Measurements from ENCODE around the gene LRRC75B.
"Not testable (repeated sequence)": the region's sequence is repeated elsewhere in the genome, so short reads cannot be mapped to it uniquely, and the experiment has no call there.

LRRC75B gene

DNA sequence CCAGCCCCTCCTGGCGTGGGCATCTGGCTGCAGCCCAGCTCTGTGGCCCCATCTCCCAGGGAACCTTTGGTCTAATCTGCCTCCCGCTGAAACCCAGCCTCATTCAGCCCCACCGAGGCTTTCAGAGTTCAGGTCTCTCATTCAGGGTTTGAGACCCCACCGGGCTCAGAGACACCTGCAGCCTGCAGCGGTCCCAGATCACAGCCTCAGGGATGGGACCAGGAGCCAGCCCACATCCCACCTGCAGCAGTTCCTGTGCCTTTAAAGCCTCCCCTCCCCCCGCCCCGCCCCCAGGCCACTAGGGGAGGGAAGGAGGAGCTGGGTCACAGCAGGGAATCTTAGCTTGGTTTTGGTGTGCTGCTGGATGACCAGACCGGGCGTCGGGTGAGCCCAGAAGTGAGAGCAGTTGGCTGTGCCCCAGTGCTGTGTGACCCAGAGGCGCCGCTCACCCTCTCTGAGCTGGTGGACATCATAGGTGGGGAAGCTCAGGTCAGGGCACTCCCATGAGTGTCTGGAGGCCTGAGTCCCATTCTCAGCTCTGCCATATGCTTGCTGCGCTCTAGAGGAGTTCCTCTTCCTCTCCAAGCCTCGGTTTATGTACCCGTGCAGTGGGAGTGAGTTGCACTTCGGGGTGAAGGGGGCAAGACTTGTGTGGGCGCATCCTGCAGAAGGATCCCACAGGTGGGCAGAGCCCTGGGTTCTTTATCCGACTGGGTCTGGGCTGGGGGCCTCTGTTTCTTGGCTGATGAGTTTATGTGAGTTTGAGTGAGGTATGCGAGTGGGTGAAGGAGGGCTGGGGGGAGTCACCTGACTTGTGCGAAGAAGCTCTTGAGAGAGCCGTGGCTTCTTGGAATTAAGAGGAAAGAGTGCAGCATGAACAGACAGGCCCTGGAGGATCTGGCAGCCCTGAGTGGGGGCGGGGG, 10.2 kb upstream of the LRRC75B start, which contains the start of gene GGT1:
Gene GGT1 (plus strand): TSS at position 347 of the 923 bp plus-strand sequence. CDS start 7,889 bp downstream, outside the sequence.
- in situ Hi-C loops (cut with MboI; ENCODE audit: low sequenced_read_pairs): not testable (repeated sequence)

DNA sequence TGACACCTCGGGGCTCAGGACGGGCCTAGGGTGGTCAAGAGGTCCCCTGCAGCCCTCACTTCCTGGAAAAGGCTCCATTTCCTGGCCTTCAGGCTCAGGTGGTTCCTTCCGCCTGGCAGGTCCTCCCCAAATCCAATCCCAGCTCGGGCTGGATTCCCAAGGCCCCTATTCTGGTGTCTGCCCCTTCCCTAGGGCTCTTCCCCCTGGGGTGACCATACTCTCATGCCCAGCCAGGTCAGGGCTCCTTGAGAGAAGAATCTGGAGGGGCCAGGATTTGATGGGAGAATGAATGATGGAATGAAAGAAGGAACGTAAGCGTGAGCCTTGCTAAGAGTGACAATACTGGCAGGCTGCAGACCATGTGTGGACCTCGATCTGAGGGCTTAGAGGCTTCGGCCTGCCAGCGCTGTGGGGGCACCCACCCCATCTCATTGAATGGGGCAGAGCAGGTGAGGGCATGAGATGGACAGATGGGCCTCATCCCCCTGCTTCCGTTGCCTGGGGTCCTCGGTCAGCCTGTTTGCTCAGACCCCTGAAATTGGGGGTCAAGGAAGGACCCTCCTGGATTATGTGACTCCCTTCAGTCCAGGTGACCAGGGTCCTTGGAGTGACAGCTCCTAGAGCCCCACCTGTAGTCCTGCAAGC, 9.4 kb upstream of the LRRC75B start:
- in situ Hi-C loops (cut with MboI; ENCODE audit: low sequenced_read_pairs): not testable (repeated sequence)

DNA sequence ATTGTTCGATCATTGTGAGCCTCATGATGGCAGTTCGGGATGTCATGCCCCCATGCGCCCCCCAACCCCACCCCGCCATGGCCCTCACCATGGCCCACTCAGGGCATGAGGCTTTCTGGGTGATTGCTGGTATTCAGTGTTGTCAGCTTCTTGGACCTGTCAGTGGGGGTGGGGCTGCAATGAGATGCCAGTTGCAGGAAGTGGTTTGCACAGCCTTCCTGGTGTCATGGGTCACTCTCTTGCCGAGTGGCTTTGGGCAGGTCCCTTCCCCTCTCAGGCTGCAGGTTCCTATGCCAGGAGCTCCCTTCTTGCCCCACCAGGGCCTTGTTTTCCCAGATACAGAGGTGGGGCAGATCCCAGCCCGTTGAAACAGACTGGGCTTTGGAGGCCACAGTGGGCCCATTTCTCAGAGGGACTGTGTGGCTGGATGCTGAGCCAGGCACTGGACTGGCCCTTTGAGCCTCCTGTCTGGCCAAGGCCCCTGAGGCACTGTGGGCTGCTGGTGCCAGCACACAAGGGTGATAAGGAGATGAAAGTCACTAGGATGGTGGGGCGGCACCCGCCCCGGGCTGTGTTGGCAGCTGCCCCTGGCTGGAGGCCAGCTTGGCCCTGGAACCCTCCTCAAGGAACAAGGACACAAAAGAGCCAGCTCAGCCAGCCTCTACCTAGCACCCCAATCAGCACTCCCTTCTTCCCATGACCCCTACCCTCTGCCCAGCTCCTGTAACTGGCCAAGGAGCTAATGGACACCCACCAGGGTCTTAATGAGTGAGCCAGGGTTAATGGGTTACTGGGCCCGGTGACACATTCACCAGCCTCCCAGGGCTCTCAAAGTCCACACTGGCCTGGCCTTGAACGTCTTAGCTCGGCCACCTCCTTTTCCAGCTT, 8.6 kb upstream of the LRRC75B start:
- in situ Hi-C loops (cut with MboI; ENCODE audit: low sequenced_read_pairs): no loop called here

DNA sequence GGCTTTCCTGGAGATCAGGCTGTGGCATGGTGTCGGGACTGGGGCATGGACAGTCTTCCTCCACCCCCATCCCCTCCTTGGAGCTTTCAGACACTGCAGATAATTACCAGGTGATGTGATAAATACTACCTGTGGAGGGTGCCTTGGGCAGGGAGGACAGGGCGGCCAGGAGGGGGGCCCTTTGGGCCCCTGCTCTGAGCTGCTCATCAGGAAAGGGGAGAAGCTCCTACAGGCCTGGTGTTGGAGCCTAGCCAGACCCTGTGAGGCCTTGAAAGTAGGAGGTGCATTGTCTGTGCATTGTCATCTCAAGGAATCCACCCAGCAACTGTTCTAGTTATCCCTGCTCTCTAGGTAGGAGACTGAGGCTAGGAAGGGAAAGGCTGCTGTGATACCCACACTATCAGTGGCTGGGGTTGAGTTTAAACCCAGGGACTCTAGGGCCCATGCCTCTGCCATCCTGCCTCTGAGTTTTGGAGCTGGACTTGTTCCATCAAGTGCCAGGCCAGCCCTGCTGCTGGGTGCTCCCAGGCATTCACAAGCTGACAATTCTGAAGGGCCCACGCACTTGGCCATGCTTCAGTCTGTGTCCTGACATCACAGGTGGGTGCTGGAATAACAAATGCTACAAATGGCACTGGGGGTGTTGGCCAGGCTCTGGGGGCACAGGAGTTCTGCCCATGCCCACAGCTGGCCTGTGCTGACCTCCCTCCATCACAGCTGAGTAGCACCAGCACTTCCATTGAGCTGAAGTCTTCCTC, 7.3 kb upstream of the LRRC75B start:
- in situ Hi-C loops (cut with MboI; ENCODE audit: low sequenced_read_pairs): not testable (repeated sequence)

DNA sequence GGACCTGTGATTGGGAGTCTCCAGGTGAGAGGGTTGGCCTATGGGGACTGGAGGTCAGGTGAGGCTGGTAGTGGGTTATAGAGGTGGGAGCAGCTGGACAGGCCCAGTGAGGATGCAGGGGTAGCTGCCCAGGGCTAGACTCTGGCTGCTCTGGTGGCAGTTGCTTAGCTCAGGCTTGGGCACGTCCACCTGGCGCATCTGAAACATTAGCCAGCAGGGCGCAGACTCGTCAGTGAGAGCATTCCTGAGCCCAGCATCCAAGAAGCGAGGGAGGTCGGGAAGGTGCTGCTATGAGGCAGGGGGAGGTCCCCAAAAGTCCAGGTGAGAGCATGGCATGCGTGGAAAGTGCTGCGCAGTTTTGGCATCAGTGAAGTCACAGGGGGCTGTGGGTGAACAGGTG, 6.6 kb upstream of the LRRC75B start:
- in situ Hi-C loops (cut with MboI; ENCODE audit: low sequenced_read_pairs): no loop called here

DNA sequence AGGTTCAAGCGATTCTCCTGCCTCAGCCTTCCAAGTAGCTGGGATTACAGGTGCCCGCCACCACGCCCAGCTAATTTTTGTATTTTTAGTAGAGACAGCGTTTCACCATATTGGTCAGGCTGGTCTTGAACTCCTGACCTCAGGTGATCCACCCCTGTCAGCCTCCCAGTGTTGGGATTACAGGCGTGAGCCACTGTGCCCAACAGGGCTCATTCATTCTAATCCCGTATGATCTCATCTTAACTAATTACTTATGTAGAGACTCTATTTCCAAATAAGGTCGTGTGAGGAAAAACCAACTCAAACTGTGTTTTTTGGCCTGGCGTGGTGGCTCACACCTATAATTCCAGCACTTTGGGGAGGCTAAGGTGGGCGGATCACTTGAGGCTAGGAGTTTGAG, 4.2 kb upstream of the LRRC75B start:
- in situ Hi-C loops (cut with MboI; ENCODE audit: low sequenced_read_pairs): not testable (repeated sequence)

DNA sequence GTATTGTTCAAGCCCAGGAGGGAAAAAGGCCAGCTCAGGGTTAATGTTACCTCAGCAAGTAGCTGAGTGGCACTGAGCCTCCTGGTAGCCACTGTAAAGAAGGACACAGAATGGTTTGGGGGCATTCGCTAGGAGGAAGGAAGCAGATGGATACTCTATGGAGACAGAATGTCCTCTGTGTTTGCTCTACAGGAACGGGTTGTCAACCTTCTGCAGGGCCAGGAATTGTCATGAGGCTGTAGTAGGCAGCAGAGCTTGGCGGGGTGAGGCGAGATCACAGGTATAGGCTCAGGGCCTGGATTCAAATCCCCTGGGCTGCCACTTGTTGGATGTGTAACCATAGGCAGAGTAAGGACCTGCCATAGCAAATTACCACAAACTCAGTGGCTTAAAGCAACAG, 3.0 kb upstream of the LRRC75B start:
- in situ Hi-C loops (cut with MboI; ENCODE audit: low sequenced_read_pairs): no loop called here

DNA sequence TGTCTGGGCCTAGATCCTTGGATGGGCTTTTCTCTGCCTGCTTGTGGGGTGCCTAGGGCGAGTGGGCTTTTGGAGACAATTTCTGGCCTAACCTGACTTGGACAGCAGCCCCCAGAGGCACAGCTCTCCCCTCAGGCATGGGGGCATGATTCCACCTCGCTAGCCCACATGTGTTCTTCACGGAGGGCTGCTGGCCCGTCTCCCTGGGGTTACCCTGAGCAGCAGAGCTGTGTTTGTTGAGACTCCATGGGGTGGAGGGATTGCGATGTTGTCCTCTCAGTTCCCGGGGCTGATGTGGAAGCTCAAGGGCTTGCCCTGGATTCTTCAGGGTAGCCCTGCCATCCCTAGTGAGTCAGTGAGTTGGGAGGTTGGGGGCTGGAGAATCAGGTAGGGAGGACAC, 2.4 kb upstream of the LRRC75B start:
- in situ Hi-C loops (cut with MboI; ENCODE audit: low sequenced_read_pairs): no loop called here

DNA sequence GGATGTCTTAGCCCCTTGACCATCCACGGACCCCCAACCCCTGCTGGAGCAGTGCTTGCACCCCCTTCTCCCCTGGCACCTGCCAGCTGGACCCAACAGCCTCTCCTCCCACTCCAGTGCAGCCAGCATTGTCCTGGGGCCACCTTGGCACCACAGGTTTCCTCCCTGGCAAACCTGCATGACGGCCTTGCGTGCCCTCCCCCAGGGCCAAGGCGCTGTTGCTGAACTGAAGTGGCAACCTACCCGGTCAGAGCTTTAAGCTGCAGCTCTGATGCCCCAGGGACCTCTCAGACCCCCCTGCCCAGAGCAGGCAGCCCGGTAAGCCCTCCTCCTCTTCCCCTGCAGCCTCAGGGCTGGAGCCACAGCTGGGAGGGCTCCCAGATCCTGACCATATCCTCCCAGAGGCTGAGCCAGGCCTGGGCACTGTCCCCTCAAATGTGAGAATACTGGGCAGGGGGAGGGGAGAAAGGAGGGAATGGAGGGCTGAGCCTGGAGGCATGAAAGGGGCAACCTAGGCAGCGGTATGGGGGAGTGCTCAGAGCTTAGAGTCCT, 1.8 kb upstream of the LRRC75B start:
- in situ Hi-C loops (cut with MboI; ENCODE audit: low sequenced_read_pairs): no loop called here

DNA sequence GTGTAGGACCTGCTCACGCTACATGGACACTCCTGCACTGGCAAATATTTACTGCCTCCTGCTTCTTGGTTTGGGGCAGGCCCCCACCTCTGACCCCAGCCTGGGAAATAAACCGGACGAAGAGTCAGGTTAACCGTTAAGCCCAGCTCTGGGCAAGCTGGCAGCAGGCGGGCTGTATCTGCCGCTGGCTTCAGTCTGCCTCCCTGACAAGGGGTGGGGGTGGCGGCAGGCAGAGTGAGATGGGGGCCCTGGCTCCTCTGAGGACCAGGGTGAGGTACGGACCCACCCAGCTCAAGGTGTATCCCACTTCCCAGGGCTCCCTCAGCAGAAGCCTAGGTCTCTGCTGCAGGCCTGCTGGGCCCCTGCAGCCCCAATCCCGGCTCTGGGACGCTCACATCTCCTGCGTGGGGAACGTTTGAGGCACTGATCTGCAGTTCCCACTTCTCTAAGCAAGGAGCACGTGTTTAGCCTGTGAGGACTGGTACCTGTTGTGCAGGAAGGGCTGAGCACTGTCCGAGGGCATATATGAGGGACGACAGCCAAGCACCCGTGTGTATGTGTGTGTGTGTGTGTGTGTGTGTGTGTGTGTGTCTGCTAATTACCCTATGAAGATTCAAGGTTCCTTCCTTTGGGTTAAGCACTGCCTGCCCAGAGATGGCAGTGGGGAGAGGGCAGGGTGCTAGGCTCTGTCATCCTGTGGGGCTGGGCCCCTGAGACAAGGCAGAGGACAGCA, 1.1 kb upstream of the LRRC75B start:
- in situ Hi-C loops (cut with MboI; ENCODE audit: low sequenced_read_pairs): no loop called here

DNA sequence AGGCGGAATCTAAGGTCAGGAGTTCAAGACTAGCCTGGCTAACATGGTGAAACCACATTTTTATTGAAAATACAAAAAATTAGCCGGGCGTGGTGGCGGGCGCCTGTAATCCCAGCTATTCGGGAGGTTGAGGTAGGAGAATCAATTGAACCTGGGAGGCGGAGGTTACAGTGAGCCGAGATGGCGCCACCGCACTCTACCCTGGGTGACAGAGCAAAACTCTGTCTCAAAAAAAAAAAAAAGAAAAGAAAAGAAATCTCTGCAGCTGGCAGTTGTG, 624 bp upstream of the LRRC75B start:
- in situ Hi-C loops (cut with MboI; ENCODE audit: low sequenced_read_pairs): not testable (repeated sequence)

DNA sequence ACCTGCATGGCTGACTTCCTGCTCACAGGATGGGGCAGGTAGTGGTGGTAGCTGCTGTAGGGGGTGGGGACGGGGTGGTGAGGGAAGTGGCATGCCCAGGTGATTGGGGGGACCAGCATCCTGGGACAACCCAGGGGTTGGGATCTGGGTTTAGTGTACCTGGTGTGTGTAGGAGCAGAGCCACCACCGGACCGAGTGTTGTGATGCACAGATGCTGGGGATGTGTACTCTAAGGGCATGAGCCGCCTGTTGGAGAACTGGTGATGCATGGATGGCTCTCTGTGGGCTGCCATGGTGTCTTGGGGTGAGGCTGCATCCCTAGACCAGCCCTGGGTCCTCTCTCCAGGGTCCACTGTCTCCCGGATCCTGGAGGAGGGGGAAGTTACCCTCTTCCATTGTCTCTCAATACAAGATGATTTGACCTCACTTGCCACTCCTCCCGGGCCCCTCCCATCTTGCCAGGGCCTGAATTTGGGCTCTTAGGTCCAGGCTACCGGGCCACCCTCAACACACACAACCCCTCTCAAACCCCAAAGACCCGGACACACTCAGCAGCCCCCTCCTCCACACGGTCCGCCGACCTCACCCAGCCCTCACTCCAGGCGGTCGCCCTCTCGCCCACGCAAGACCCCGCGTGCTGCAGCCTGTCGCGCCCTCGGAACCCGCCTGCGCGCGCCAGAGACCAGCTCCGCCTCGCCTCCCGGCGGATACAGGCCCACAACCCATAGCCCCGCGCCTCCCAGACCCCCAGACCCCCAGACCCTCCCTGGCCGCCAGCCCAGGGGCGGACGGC, 619 bp downstream of the LRRC75B start:
- in situ Hi-C loops (cut with MboI; ENCODE audit: low sequenced_read_pairs): no loop called here

DNA sequence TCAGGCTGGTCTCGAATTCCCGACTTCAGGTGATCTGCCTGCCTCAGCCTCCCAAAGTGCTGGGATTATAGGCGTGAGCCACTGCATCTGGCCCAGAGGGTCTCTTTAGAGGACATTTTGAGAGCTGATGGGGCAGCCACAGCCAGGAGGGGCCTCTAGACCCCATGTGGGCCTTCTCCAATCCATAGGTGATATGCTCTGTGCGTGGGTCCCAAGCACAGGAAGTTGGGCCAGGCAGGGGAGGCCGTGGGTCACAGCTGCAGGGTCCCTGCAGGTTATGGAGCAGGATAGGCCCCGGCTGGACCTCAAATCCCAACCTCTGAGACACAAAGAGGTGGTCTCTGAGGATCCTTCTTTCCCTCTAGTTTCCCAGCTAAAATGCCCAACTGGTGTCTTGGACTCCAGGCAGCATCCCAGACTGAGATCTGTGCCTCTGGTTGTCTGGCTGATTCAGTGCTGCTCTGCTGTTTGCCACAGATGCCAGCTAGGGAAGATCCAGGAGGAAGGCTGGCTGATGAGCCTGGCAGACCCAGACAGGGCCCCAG, 1.5 kb downstream of the LRRC75B start:
- in situ Hi-C loops (cut with MboI; ENCODE audit: low sequenced_read_pairs): no loop called here

DNA sequence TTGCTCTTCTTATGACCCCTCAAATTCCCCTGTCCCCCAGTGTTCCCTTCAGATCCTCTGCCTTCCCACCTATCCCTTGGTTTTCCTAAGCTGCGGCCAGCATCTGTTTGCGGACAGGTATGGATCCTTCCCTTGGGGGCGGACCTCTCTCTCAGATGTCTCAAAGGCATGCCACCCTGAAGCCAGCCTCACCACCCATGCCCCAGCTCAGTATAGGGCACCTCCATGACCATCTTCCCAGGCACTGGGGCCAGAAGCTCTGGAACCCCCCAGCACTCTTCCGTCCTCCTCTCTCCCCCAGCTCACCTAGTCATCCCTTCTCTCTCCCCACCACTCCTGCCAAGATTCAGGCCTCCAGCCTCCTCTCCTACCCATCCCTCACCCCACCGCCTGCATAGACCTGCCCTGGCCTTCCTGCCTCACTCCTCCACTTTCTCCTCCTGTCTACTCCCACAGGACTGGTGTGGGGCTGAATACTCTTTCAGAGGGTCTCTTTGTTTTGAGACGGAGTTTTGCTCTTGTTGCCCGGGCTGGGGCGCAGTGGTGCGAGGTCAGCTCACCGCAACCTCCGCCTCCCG, 2.2 kb downstream of the LRRC75B start:
- in situ Hi-C loops (cut with MboI; ENCODE audit: low sequenced_read_pairs): no loop called here

DNA sequence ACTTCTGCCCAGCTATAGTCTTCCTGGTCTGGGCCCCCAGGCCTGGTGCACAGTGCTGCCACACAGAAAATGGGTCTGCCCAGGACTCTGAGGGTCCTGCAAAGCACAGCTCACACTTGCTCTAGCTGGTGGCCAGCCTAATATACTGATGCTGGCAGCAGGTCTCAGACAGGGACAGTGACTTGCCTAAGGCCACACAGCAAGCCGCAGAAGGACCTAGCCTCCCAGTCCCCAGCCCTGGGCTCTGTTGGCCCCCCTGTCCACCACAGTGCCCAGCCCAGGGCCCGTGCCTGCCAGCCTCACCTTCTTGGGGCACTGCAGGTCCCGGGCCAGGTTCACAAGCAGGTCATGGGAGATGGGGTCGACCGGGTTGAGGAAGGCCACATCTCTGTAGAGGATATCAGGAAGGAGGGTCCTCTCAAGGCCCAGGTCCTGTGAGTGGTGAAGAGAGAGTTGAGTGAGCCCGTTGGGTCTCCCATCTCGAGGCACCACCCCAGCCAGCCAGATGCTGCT, 3.3 kb downstream of the LRRC75B start:
- in situ Hi-C loops (cut with MboI; ENCODE audit: low sequenced_read_pairs): no loop called here

DNA sequence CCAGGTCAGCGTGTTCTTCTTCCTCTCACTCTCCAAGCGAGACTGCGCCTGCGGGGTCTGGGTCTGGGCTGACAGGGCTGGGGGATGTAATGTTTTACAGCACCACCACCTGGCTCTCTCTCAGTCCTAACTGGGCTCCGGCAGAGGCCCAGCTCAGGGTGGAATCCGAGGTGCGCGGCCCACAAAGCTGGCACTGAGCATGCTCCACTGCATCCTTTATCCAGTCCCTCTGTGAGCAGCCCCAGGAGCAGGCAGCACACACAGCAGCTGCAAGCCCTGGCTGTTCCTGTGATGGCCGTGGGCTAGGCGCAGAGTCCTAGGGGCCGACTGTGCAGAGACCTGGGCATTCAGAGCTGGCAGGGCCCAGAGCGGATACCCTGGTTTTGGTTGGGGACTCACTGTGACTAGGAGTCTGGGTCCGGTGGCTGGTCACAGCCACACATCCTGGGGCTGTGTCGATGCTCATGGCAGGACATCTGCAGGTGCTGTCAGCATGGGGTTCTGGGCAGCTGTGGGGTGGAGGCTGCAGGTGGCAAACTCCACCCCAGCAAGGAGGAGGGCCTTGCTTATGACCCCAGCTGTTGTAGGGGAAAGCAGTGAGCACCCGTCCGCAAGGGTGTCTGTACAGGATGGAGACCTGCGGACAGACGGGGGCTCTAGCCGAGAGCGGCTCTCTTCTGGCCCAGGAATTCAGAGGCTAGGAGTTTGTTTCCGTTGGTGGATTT, 4.0 kb downstream of the LRRC75B start:
- in situ Hi-C loops (cut with MboI; ENCODE audit: low sequenced_read_pairs): no loop called here

DNA sequence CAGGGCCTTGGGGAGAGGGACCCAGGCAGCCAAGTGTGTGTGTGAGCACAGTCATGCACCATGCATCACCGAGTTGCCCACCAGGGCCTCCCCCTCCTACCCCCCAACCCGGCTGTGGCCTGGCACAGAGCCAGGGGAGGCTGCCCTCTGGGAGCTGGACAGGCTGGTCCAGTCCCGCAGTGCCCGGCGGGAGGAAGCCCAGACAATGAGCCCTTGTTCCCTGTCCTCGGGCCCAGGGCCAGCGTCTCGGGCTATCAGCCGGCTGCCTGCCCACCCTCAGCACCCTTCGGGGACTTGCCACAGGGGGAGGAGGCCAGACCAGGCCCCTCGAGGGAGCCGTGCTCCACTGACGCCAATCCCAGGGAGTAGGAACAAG, 4.5 kb downstream of the LRRC75B start:
- in situ Hi-C loops (cut with MboI; ENCODE audit: low sequenced_read_pairs): no loop called here

DNA sequence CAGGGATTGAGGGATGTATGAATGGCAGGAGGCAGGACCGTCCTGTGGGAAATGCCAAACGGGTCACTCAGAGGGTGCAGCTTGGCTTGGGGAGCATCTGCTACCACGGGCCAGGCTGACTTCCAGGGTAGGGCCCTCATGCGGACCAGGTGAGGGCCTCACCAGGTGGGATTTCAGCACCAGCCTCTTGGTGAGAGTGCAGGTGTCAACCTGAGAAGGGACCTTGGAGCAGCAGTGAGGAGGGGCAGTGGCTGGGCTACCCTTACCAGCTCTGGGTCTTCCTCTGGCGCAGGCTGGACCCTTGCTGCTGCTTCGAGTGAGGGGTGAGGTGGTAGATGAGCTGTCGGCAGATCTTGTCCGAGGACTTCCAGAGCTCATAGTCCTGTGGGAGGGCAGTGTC, 4.9 kb downstream of the LRRC75B start:
- in situ Hi-C loops (cut with MboI; ENCODE audit: low sequenced_read_pairs): no loop called here

All from HL-60/S4 treated with retinoic acid at 250 ng/mL for 4 days and 3 days (cell line).